HL-60 (cell line): ENCODE measurements around the gene ASCL2.
"Not testable (repeated sequence)": the region's sequence is repeated elsewhere in the genome, so short reads cannot be mapped to it uniquely, and the experiment has no call there.

Source experiments
- DNase-seq, 2 experiments: peaks; one replicate each; pipeline ENCODE4 v3.0.0-alpha.2; 2010 to 2020; ENCODE audit warnings: low read depth in 1 of 2, low spot score in 1 of 2
- H3K27ac ChIP-seq: fragments of 250-450 bp; sonication (Bioruptor Pico); replicated peaks from 2 replicates; pipeline ENCODE4 v1.5.1; 2020; ENCODE audit warnings: mild to moderate bottlenecking, moderate library complexity
- H3K27me3 ChIP-seq: fragments of 250-450 bp; sonication (Bioruptor Pico); 2 replicates; pipeline ENCODE4 v1.5.1; 2021; ENCODE audit warnings: mild to moderate bottlenecking, moderate library complexity; ENCODE audit not compliant: insufficient read depth, poor library complexity, severe bottlenecking
- H3K4me3 ChIP-seq: replicated peaks from 2 replicates; pipeline ENCODE4 v1.5.1; 2011; ENCODE audit warnings: mild to moderate bottlenecking, control low read depth, low read length; ENCODE audit not compliant: insufficient read depth
- GABPA ChIP-seq: IDR thresholded peaks from 2 replicates; pipeline ENCODE4 v1.6.1; 2012; ENCODE audit warnings: low read depth
- POLR2AphosphoS5 ChIP-seq: IDR thresholded peaks from 2 replicates; pipeline ENCODE4 v1.6.1; 2012; ENCODE audit warnings: low read depth
- SPI1 ChIP-seq: IDR thresholded peaks from 2 replicates; pipeline ENCODE4 v1.6.1; 2012; ENCODE audit warnings: low read depth, mild to moderate bottlenecking, borderline replicate concordance
- TF ChIP-seq, protein P1 (sequence below): IDR thresholded peaks from one replicate; pipeline ENCODE4 v1.5.1; 2011; ENCODE audit warnings: low read length, control low read depth, inconsistent platforms; ENCODE audit not compliant: insufficient read depth
- TF ChIP-seq, protein P2 (sequence below): IDR thresholded peaks from 2 replicates; pipeline ENCODE4 v1.6.1; 2012; ENCODE audit warnings: low read depth; ENCODE audit not compliant: insufficient replicate concordance

ASCL2 gene

GRCh38 chr11:2240834-2241233 lies 29.6 kb downstream of the ASCL2 start:
- H3K4me3 ChIP-seq = no peak overlapping the region
- TF ChIP-seq, protein P1, sequence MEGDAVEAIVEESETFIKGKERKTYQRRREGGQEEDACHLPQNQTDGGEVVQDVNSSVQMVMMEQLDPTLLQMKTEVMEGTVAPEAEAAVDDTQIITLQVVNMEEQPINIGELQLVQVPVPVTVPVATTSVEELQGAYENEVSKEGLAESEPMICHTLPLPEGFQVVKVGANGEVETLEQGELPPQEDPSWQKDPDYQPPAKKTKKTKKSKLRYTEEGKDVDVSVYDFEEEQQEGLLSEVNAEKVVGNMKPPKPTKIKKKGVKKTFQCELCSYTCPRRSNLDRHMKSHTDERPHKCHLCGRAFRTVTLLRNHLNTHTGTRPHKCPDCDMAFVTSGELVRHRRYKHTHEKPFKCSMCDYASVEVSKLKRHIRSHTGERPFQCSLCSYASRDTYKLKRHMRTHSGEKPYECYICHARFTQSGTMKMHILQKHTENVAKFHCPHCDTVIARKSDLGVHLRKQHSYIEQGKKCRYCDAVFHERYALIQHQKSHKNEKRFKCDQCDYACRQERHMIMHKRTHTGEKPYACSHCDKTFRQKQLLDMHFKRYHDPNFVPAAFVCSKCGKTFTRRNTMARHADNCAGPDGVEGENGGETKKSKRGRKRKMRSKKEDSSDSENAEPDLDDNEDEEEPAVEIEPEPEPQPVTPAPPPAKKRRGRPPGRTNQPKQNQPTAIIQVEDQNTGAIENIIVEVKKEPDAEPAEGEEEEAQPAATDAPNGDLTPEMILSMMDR = no peak
- TF ChIP-seq SPI1 (no peak), POLR2AphosphoS5 (no peak), GABPA (no peak)
- TF ChIP-seq, protein P2, sequence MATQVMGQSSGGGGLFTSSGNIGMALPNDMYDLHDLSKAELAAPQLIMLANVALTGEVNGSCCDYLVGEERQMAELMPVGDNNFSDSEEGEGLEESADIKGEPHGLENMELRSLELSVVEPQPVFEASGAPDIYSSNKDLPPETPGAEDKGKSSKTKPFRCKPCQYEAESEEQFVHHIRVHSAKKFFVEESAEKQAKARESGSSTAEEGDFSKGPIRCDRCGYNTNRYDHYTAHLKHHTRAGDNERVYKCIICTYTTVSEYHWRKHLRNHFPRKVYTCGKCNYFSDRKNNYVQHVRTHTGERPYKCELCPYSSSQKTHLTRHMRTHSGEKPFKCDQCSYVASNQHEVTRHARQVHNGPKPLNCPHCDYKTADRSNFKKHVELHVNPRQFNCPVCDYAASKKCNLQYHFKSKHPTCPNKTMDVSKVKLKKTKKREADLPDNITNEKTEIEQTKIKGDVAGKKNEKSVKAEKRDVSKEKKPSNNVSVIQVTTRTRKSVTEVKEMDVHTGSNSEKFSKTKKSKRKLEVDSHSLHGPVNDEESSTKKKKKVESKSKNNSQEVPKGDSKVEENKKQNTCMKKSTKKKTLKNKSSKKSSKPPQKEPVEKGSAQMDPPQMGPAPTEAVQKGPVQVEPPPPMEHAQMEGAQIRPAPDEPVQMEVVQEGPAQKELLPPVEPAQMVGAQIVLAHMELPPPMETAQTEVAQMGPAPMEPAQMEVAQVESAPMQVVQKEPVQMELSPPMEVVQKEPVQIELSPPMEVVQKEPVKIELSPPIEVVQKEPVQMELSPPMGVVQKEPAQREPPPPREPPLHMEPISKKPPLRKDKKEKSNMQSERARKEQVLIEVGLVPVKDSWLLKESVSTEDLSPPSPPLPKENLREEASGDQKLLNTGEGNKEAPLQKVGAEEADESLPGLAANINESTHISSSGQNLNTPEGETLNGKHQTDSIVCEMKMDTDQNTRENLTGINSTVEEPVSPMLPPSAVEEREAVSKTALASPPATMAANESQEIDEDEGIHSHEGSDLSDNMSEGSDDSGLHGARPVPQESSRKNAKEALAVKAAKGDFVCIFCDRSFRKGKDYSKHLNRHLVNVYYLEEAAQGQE = no peak
- H3K27me3 ChIP-seq = peaks cover 5% of the 10 kb centered on the region
- no peak for DNase-seq
- H3K27ac ChIP-seq = no peak overlapping the region

DNA sequence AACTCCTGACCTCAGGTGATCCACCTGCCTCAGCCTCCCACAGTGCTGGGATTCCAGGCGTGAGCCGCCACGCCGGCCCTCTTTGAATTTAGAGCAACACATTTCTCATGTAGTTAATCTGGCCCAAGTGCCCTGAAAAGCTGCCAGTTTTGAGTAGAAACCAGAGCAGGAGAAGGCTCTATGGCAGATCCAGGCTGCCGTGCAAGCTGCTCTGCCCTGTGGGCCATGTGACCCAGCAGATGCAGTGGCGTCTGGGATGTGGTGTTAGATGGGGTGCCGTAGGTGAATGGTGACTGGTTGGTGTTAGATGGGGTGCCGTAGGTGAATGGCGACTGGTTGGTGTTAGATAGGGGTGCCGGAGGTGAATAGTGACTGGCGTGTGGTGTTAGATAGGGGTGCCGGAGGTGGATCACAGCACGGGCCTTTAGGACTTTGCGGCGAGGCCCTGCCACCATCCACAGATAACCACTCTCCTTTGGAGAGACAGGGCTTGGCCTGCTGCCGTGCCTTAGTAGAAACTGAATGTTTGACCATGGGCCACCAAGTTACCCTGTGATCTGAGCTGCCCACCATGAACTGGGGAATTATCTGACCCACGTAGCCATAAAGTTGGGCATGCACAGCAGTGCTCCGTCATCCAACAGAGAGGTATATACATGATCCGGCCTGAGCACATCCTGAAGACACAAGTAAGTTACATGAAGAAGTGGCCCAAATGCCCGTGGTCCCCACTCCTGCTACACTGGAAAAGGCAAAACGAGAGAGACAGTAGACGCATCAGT lies 32.7 kb downstream of the ASCL2 start:
- no peak for DNase-seq
- TF ChIP-seq, protein P1 = no peak
- no peak for TF ChIP-seq SPI1
- TF ChIP-seq, protein P2 = no peak
- TF ChIP-seq GABPA = no peak
- H3K4me3 ChIP-seq = no peak overlapping the region
- no peaks in the 10 kb centered on the region for H3K27me3 ChIP-seq
- H3K27ac ChIP-seq = no peak overlapping the region

DNA sequence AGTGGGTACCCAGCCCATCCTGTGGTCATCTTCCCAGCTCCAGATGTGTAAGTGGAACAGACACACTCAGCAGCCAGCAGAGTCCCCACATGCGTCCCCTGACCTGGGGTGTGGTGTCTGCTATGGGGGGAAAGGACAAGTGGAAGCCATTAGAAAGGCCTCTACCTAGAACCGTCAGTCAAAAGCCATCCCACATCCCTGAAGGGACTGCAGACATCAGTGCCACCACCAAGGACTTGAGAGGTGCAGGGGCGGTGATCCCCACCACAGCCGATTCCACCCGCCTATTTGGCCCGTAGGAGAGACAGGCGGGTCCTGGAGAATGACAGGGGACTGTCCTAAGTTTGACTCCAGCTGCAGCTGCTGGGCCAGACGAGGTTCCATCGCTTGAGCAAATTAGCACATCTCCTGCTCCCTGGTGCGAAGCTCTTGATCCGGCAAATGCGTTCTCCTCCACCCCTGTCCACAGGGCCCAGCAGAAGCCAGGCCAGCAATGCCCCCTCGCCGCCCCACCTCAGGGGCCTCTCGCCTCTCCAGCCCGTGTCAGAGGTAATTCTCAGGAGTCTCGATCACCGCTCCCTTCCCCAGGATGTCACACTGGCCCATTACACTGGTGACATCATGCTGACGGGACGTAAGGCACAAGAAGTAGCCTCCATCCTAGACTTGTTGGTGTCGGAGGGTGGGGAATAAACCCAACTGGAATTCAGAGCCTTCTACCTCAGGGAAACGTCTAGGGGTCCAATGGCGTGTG lies 33.8 kb downstream of the ASCL2 start:
- H3K27me3 ChIP-seq, H3K4me3 ChIP-seq, DNase-seq, H3K27ac ChIP-seq: not testable (repeated sequence)

DNA sequence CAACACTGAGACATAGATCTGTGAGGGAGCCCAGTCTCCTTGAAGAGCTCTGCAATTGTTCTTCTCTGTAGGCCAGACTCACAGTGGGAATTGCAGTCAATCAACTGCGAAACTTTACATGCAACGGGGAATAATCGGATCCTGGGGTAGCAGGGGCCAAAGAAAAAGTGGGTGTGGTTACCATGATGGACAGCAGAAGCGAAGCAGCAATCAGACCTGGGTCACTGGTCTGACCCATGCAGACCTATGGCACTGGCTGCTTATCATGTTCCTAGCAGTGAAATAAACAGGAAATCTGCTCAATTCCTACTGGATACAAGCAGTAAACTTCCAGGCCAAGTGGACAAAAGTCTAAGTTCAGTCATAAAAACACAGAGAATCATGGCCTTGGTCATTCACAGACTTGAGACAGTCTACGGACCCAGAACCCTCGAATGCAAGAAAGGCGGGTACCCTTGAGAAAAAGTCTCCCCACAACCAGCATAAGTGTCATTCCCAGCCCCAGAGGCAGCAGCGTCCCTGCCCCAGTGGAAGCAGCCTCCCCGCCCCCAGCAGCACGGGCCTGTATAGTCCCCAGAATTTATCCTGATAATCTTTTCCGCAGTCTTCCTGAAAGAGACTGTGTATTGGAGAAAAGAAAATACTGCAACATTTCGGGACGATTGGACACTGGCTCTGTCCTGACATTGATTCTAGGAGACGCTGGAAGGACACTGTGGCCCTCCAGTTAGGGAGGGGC lies 34.6 kb downstream of the ASCL2 start:
- DNase-seq = no peak
- TF ChIP-seq GABPA (no peak), SPI1 (no peak), POLR2AphosphoS5 (no peak)
- TF ChIP-seq, protein P2 = no peak
- TF ChIP-seq, protein P1 = no peak
- no peak overlapping the region for H3K27ac ChIP-seq
- H3K4me3 ChIP-seq = no peak overlapping the region
- H3K27me3 ChIP-seq = no peaks in the 10 kb centered on the region
